Mesothelial cell of epicardium (in vitro differentiated cells): ENCODE measurements around the gene CAMKK2. TPM values are rescaled to one million over a fixed set of nuclear protein-coding genes. Genes with fewer than 3 reads are reported as not detected.

ENCODE experiments used
- DNase-seq, 2 experiments: peaks; one replicate each; pipeline ENCODE4 v3.0.0; 2021; ENCODE audit warnings: low spot score in 2 of 2; ENCODE audit not compliant: unreplicated experiment in 2 of 2
- H3K27ac Mint-ChIP-seq: 2 replicates; pipeline ENCODE4 v1.8.0; 2021; ENCODE audit warnings: mixed read lengths
- H3K27me3 Mint-ChIP-seq: 2 replicates; pipeline ENCODE4 v1.8.0; 2021; ENCODE audit warnings: low read depth, mixed read lengths
- H3K36me3 Mint-ChIP-seq: 2 replicates; pipeline ENCODE4 v1.8.0; 2021; ENCODE audit warnings: mixed read lengths
- H3K4me1 Mint-ChIP-seq: 2 replicates; pipeline ENCODE4 v1.8.0; 2021; ENCODE audit warnings: mixed read lengths
- H3K4me3 Mint-ChIP-seq: 2 replicates; pipeline ENCODE4 v1.8.0; 2021; ENCODE audit warnings: mild to moderate bottlenecking, moderate library complexity, mixed read lengths
- H3K9me3 Mint-ChIP-seq: 2 replicates; pipeline ENCODE4 v1.8.0; 2021; ENCODE audit warnings: mixed read lengths
- CTCF ChIP-seq: fragments of 200-600 bp; sonication (generic); IDR thresholded peaks from one replicate; pipeline ENCODE4 v1.5.0; 2021; ENCODE audit warnings: antibody characterized with exemption; ENCODE audit not compliant: unreplicated experiment
- total RNA-seq: library from RNA; stranded (reverse); gene quantifications from 3 replicates; pipeline ENCODE4 v1.2.1, GENCODE V29; 2021

CAMKK2 gene
- total RNA-seq, 1 donor from 2014 or later: 27.6 TPM

GRCh38 chr12:121245951-121246350, 50.6 kb downstream of the CAMKK2 start:
- peaks cover 6% of the 10 kb centered on the region for H3K4me1 Mint-ChIP-seq
- no peak for DNase-seq
- H3K4me3 Mint-ChIP-seq: no peak overlapping the region
- H3K27ac Mint-ChIP-seq: no peak overlapping the region
- TF ChIP-seq CTCF: no peak
- H3K9me3 Mint-ChIP-seq: no peaks in the 10 kb centered on the region
- H3K27me3 Mint-ChIP-seq: no peaks in the 10 kb centered on the region
- H3K36me3 Mint-ChIP-seq: peaks cover 9% of the 10 kb centered on the region

- H3K27ac Mint-ChIP-seq: no peak overlapping the region
- peaks cover 9% of the 10 kb centered on the region for H3K36me3 Mint-ChIP-seq
- no peaks in the 10 kb centered on the region for H3K27me3 Mint-ChIP-seq
- no peaks in the 10 kb centered on the region for H3K9me3 Mint-ChIP-seq
- H3K4me1 Mint-ChIP-seq: peaks cover 12% of the 10 kb centered on the region
- DNase-seq: no peak
- no peak for TF ChIP-seq CTCF
- H3K4me3 Mint-ChIP-seq: no peak overlapping the region
These were observed 51.5 kb downstream of the CAMKK2 start for GRCh38 chr12:121245031-121245430.

GRCh38 chr12:121241156-121241970, 55.1 kb downstream of the CAMKK2 start:
- Mint-ChIP-seq H3K4me3 (no peak overlapping the region), H3K4me1 (peaks cover 20% of the 10 kb centered on the region), H3K27me3 (no peaks in the 10 kb centered on the region), H3K9me3 (no peaks in the 10 kb centered on the region), H3K27ac (peak overlapping the region; percentile 37), H3K36me3 (peaks cover 11% of the 10 kb centered on the region)
- no peak for DNase-seq
- no peak for TF ChIP-seq CTCF

GRCh38 chr12:121240484-121241101, 55.9 kb downstream of the CAMKK2 start:
- peaks cover 20% of the 10 kb centered on the region for H3K4me1 Mint-ChIP-seq
- no peak overlapping the region for H3K4me3 Mint-ChIP-seq
- peak overlapping the region; percentile 37 for H3K27ac Mint-ChIP-seq
- no peaks in the 10 kb centered on the region for H3K27me3 Mint-ChIP-seq
- peaks cover 12% of the 10 kb centered on the region for H3K36me3 Mint-ChIP-seq
- TF ChIP-seq CTCF: no peak
- no peaks in the 10 kb centered on the region for H3K9me3 Mint-ChIP-seq
- DNase-seq: no peak

- H3K27me3 Mint-ChIP-seq: no peaks in the 10 kb centered on the region
- peak overlapping the region; percentile 54 for H3K27ac Mint-ChIP-seq
- H3K9me3 Mint-ChIP-seq: no peaks in the 10 kb centered on the region
- H3K4me3 Mint-ChIP-seq: no peak overlapping the region
- DNase-seq: no peak
- peaks cover 12% of the 10 kb centered on the region for H3K36me3 Mint-ChIP-seq
- no peak for TF ChIP-seq CTCF
- H3K4me1 Mint-ChIP-seq: peaks cover 20% of the 10 kb centered on the region
These were observed 56.5 kb downstream of the CAMKK2 start for GRCh38 chr12:121240062-121240420.
